HG03175 (cell line): Measurements from ENCODE around the gene PCP4L1.
"Not testable (repeated sequence)": the region's sequence is repeated elsewhere in the genome, so short reads cannot be mapped to it uniquely, and the experiment has no call there.

Experiments
- ATAC-seq: cut with Tn5 transposase; IDR thresholded peaks from one replicate; pipeline ENCODE4 v1.9.1; 2021; ENCODE audit warnings: mild to moderate bottlenecking, moderate library complexity; ENCODE audit not compliant: unreplicated experiment

PCP4L1 gene

GRCh38 chr1:161258439-161259344 lies at the start of gene PCP4L1:
Gene PCP4L1 (plus strand): TSS chr1:161258745. CDS start chr1:161258975, 230 bp downstream.
- ATAC-seq: no peak

GRCh38 chr1:161209790-161210409 lies 48.6 kb upstream of the PCP4L1 start:
- peak; percentile 61 for ATAC-seq

- ATAC-seq: no peak
These were observed 44.2 kb upstream of the PCP4L1 start for GRCh38 chr1:161214369-161214768.

- ATAC-seq: no peak
These were observed 43.5 kb upstream of the PCP4L1 start, which contains the start of gene FCER1G for GRCh38 chr1:161215076-161215475. Gene FCER1G (plus strand): TSS chr1:161215295. CDS start chr1:161215322, 27 bp downstream.

DNA sequence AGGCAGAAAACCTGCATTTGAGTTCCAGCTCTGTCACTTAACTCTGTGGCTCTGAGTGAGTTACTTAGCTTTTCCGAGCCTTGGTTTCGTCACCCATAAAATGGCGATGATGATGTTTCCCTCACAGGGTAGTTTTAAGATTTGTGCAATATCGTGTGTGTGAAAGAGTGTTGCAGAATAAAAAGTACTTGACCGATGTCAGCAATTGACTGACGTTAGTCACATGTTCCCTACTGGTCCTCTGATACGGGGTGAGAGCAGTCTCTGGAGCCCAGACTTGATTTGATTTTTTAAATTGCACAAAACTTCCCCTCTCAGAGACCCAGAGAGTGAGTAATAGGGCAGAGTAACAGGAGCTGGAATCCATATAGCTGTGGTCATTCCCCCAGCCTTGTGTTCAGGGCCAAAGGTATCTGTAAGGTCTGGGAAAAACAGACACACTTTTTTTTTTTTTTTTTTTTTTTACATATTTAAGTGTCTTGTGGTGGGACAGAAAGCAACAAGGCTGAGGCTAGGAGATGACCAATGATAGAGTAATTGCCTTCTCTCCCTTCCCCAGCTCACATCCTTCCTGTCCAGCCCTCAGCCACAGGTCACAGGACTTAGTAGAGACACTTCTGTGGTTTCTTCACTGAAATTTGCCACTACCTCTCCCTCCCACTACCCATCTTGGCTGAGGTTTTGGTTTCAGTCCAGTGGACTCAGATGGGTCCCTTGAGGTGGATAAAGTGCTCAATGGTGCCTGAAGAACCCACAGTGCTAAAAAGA lies 41.4 kb upstream of the PCP4L1 start:
- ATAC-seq: peak; percentile 90

- no peak for ATAC-seq
These were observed 40.7 kb upstream of the PCP4L1 start for GRCh38 chr1:161217831-161218230.

DNA sequence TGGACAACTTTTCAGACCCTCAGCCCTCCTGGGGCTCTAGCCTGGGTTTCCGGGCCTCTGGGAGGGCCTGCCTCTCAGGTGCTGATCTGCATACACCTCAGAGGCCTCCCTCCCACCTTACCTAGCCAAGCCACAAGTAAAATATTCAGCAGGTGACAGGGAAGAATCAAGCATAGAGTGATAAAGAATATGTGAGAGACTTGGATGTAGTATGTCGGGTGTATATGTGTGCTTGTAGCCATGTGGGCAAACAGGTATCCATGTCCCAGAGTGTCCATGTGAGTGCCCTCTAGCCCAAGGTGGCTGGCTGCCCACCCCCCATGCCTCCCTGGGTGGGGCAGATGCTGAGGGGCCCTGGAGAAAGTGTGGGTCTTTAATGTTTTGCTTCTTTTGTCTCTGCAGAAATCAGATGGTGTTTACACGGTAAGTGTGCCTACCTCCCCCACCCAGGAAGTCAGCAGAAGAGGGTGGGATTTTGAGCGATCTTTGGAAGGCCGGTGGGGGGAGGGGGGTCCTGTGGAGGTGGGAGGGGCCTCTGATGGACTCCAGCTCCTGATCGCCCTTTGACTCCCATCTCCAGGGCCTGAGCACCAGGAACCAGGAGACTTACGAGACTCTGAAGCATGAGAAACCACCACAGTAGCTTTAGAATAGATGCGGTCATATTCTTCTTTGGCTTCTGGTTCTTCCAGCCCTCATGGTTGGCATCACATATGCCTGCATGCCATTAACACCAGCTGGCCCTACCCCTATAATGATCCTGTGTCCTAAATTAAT lies 40.1 kb upstream of the PCP4L1 start:
- ATAC-seq: no peak

GRCh38 chr1:161219078-161219892 lies 39.3 kb upstream of the PCP4L1 start:
- no peak for ATAC-seq

GRCh38 chr1:161220002-161220401 lies 38.5 kb upstream of the PCP4L1 start:
- no peak for ATAC-seq

DNA sequence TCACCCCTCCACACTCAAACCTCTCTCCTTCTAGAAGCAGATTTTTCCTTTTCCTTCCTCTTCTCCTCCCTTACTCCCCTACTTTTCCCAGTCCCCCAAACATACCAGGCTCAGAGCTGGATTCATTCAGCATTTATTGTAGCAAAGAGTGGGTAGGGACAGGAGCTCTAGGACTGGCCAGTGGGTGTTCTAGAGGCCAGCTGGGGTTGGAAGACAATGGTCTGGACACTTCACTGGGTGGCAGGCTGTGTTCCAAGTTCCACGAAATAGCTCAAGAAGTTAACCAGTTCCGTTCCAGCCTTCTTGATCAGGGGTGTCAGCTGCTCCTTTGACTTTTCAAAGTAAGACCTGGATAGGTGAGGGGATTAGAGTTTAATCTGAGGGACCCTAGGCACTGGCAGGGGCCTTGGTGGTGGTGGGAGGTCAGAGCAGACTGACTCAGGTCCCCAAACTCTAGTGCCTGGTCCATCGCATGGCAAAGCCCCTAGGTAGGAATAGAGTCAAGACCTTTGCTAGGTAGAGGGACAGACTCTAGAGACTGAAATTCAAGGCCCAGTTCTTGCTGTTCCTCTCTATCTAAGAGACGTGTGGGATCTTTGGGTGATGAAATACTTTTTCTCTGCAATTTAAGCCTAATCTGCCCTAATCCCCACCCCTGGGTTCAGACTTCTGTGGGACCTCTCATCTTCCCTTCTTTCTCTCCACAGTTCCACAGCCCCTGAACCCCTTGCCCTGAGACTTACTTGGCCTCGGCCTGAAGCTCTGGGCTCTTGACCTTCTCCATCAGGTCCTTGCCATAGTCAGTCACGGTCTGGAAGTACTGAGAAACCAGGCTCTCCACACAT lies 36.1 kb upstream of the PCP4L1 start:
- ATAC-seq: no peak

DNA sequence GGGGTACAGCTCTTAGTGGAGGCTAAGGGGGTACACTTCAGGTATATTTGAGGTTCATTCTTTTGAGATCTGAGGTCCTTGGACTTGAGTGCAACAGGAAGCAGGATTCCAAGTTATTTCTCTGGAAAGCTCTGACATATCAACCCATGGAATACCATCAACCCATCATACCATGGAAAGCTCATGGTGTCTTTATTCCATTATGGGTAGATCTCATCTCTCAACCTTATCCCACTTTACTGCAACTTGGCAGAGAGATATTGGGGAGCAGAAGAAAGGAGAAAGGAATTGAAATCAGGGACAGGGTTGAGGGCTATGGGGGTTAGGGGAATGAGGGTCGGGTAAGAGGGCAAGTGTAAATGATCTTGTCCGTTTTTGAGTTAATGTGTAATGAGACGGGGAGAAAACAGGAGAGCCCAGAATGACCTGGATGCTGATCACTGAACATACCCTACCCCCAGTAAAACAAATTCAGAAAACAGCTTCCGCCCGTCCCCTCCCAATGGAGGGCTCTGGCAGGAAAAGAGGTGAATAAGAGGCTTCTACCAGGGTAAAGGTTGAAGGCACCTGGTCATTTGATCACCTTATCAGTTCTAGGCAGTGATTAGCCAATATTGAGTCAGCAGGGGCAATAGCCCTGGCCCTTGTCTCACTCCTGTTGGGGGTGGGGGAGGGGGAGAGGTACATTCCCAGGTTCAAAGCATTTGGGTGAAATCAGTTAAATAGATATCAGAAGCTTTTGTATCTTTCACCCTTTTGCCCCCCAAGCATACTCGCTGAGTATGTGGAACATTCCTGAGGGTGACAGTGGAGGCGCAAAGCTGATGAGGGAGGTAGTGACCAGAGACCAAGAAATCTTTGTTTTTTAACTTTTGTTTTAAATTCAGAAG lies 34.5 kb upstream of the PCP4L1 start:
- ATAC-seq: no peak

GRCh38 chr1:161224695-161225087 lies 33.9 kb upstream of the PCP4L1 start:
- not testable (repeated sequence) for ATAC-seq

- peak; percentile 1 for ATAC-seq
These were observed 33.4 kb upstream of the PCP4L1 start for GRCh38 chr1:161225178-161225533.

DNA sequence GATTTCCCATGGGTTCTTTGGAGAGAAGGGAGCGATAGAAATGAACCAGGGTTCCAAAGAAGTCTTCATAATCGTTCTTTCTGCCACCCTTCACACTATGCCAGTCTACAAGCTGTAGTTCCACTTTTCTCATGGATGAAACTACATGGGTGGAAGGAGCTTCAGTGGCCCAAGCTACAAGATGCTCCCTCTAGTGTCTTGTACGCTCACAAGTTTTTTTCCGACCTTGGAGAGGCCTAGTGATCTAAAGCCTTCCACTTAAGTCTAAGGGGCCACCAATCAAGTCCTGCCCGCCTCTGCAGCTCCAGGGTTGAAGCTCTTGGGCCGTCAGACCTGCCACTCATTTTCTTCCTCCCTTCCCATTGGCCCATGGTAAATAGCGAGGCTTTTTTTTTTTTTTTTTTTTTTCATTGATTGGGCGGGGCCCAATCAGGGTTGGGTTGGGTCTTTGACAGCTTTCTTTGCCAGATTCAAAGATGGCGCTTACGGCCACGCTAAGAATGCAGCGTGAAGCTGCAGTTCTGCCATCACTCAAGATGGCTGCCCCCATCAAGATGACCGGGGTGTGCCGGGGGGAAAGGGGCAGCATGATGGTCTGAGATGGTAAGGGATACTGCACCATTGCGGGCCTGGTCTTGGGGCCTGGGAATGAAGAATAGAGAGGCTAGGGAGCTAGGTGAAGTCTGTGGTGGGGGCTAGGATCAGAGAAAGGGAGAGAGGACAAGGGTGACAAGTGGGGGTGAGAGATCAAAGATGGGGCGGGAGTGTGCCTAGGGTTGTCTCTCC lies 32.8 kb upstream of the PCP4L1 start, which contains the start of gene TOMM40L:
TOMM40L (plus strand) TSS at position 527 of the 786 bp plus-strand sequence. CDS start 430 bp downstream, outside the sequence.
- ATAC-seq: peak; percentile 98

DNA sequence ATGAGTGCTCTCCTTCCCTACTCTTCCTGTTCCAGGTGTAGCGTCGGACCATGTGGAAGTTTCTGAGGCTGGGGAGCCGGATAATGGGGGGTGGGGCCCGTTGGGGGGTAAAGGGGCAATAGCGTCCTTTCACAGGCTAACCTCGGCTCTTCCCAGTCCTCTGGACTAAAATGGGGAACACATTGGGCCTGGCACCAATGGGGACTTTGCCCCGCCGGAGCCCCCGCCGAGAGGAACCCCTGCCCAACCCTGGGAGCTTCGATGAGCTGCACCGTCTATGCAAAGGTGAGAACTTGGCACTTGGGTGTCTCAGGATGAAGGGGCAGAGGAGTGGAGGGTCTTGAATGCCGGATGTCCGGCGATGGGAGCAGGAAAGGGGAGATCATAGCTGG lies 32.2 kb upstream of the PCP4L1 start:
- no peak for ATAC-seq

GRCh38 chr1:161226759-161227158 lies 31.8 kb upstream of the PCP4L1 start:
- no peak for ATAC-seq
